ENCODE results near the gene FGF22. TPM values are rescaled to one million over a fixed set of nuclear protein-coding genes. Genes with fewer than 3 reads are reported as not detected.

Gene FGF22
- total and polyA plus RNA-seq, 2 of the 8 experiments (the other 6 are each of a cell fraction or from before 2014, with no cell fraction given): 0.44 to 1.7 TPM

DNA sequence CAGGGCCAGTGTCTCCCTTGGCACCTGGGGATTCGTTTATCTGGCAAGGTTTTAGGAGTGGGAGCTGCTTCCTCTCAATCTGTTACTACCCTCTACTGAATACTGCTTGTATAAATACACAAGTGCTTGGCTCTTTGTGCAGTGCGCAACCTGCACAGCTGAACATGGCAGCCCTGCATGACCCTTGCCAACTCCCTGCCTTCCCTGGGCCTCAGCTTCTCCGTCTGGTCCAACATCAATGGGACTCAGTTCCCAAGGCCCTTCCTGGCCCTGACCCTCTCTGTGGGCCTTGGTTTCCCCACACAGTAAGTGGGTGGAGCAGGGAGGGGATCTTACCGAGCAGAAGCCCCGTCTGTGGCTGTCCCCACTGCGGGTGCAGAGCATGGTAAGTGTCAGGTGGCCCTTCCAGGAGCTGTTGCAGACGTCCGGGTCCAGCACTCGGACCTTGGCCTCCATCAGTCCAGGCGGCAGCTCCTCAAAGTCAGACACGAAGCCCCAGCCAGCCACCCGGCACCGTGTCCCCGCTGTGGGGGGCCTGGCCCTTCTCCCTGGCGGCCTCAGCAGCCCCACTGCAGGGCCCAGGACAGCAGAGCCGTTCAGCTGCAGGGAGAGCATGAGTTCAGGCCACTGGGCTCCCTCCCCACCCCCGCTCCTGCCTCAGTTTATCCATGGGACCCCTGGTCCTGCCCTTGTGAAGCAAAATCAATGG lies 47.1 kb downstream of the FGF22 start (continued):
- no peak for TF ChIP-seq RNF2 (IDR thresholded peaks at IDR 0.05; ENCODE audit: borderline replicate concordance, low read depth, low read length, missing control alignments, poor library complexity, severe bottlenecking)
- no peak for TF ChIP-seq FOSL1 (IDR thresholded peaks at IDR 0.05; ENCODE audit: insufficient read depth, low read depth, low read length)
- TF ChIP-seq TAF1 (IDR thresholded peaks at IDR 0.05; ENCODE audit: low read depth, low read length): no peak
